HepG2 (cell line): ENCODE measurements around the gene ZNF341. TPM values are rescaled to one million over a fixed set of nuclear protein-coding genes. Genes with fewer than 3 reads are reported as not detected.

Experiments used
- AKAP8 ChIP-seq: sonication (generic); formaldehyde crosslinking; IDR thresholded peaks from 2 replicates; pipeline ENCODE4 v1.5.1; 2020; ENCODE audit warnings: mild to moderate bottlenecking, missing genetic modification reagents
- ATF3 ChIP-seq: sonication (generic); formaldehyde crosslinking; IDR thresholded peaks from 2 replicates; pipeline ENCODE4 v1.4.0; 2020; ENCODE audit warnings: missing genetic modification reagents
- ERF ChIP-seq: IDR thresholded peaks from 2 replicates; pipeline ENCODE4 v1.6.1; 2018; ENCODE audit warnings: missing biosample characterization, missing genetic modification reagents
- GPBP1L1 ChIP-seq: sonication (generic); formaldehyde crosslinking; IDR thresholded peaks from 2 replicates; pipeline ENCODE4 v1.5.0; 2020; ENCODE audit warnings: mild to moderate bottlenecking, missing genetic modification reagents
- MAX ChIP-seq: IDR thresholded peaks from 2 replicates; pipeline ENCODE4 v1.6.1; 2012; ENCODE audit warnings: inconsistent platforms
- MZF1 ChIP-seq: sonication (generic); formaldehyde crosslinking; IDR thresholded peaks from 2 replicates; pipeline ENCODE4 v1.8.1; 2023; ENCODE audit warnings: mild to moderate bottlenecking, missing genetic modification reagents, borderline replicate concordance
- NFE2L2 ChIP-seq: fragments of 150-350 bp; IDR thresholded peaks from 2 replicates; pipeline ENCODE4 v1.6.1; 2014; ENCODE audit warnings: low read length
- PAXIP1 ChIP-seq: sonication (generic); formaldehyde crosslinking; conservative IDR thresholded peaks from 2 replicates; pipeline ENCODE4 v1.4.0; 2020; ENCODE audit warnings: mild to moderate bottlenecking, missing genetic modification reagents, moderate library complexity
- REPIN1 ChIP-seq: sonication (generic); formaldehyde crosslinking; IDR thresholded peaks from 2 replicates; pipeline ENCODE4 v1.8.0; 2022; ENCODE audit warnings: missing genetic modification reagents, low read depth, mild to moderate bottlenecking, borderline replicate concordance
- SNAPC2 ChIP-seq: sonication (generic); formaldehyde crosslinking; IDR thresholded peaks from 2 replicates; pipeline ENCODE4 v1.8.1; 2022; ENCODE audit warnings: mild to moderate bottlenecking, missing genetic modification reagents
- SRSF1 ChIP-seq: fragments of 200-400 bp; formaldehyde crosslinking; optimal IDR thresholded peaks from 2 replicates; pipeline ENCODE3; 2017; ENCODE audit warnings: mild to moderate bottlenecking, low read depth, low read length, moderate library complexity
- TAF1 ChIP-seq: sonication (generic); formaldehyde crosslinking; IDR thresholded peaks from 2 replicates; pipeline ENCODE4 v1.4.0; 2020; ENCODE audit warnings: missing genetic modification reagents
- TEF ChIP-seq: sonication (generic); formaldehyde crosslinking; IDR thresholded peaks from 2 replicates; pipeline ENCODE4 v1.5.0; 2020; ENCODE audit warnings: missing genetic modification reagents
- TGIF2 ChIP-seq: IDR thresholded peaks from 2 replicates; pipeline ENCODE4 v1.6.1; 2016; ENCODE audit warnings: control low read depth, missing compliant biosample characterization
- TP53 ChIP-seq: sonication (generic); formaldehyde crosslinking; conservative IDR thresholded peaks from 2 replicates; pipeline ENCODE4 v1.4.0; 2020; ENCODE audit warnings: missing genetic modification reagents
- TRAFD1 ChIP-seq: sonication (generic); formaldehyde crosslinking; IDR thresholded peaks from 2 replicates; pipeline ENCODE4 v1.5.1; 2020; ENCODE audit warnings: missing genetic modification reagents, mild to moderate bottlenecking, borderline replicate concordance
- ZNF124 ChIP-seq: sonication (generic); formaldehyde crosslinking; IDR thresholded peaks from 2 replicates; pipeline ENCODE4 v1.4.0; 2020; ENCODE audit warnings: missing genetic modification reagents
- ZNF24 ChIP-seq: fragments of 450-650 bp; IDR thresholded peaks from 2 replicates; pipeline ENCODE4 v1.6.1; 2017; ENCODE audit warnings: antibody characterized with exemption, mild to moderate bottlenecking
- ZNF761 ChIP-seq: sonication (generic); formaldehyde crosslinking; conservative IDR thresholded peaks from 2 replicates; pipeline ENCODE4 v1.4.0; 2020; ENCODE audit warnings: mild to moderate bottlenecking, missing genetic modification reagents
- ZNF800 ChIP-seq: sonication (generic); formaldehyde crosslinking; IDR thresholded peaks from 2 replicates; pipeline ENCODE4 v1.4.0; 2020; ENCODE audit warnings: missing genetic modification reagents
- ZSCAN20 ChIP-seq: sonication (generic); formaldehyde crosslinking; IDR thresholded peaks from 2 replicates; pipeline ENCODE4 v1.4.0; 2020; ENCODE audit warnings: missing genetic modification reagents, mild to moderate bottlenecking, borderline replicate concordance
- polyA plus RNA-seq, 8 experiments: library from polyadenylated mRNA; depleted of rRNA in 3 of 8; stranded (reverse) in 7 of 8; unstranded in 1 of 8; fragments of >200 nt; fragmentation: Illumina TruSeq in 4 of 8; extraction: Trizol in 4 of 8; gene quantifications; 2 replicates each; pipeline versions ENCODE4 v1.2.1 to v1.2.3, GENCODE V29; 2011 to 2016; ENCODE audit warnings: low read depth in 4 of 8, missing spikeins in 1 of 8, mixed read lengths in 1 of 8; ENCODE audit not compliant: insufficient read depth in 1 of 8
- total RNA-seq, 5 experiments: library from RNA; depleted of rRNA; stranded (reverse); fragments of >200 nt; fragmentation: Illumina TruSeq; extraction: Trizol; gene quantifications; 2 replicates each; pipeline ENCODE4 v1.2.3, GENCODE V29; 2016; ENCODE audit warnings: low read depth in 1 of 5

Gene ZNF341
- total and polyA plus RNA-seq, 2 of the 13 experiments (the other 11 are each of a cell fraction or from before 2014, with no cell fraction given) = 1.1 to 2.2 TPM

- TF ChIP-seq GPBP1L1 (CRISPR knock-in tag) (no peak), SRSF1 (no peak), NFE2L2 (no peak), ZNF761 (CRISPR knock-in tag) (0 out of 2 replicates have a peak, but pooled peaks have one; percentile 17), ZNF124 (peak; percentile 35; the same call in 1 of the 2 replicates), ZNF800 (CRISPR knock-in tag) (no peak), TAF1 (CRISPR knock-in tag) (no peak), TP53 (CRISPR knock-in tag) (no peak), AKAP8 (CRISPR knock-in tag) (no peak), MZF1 (no peak), ATF3 (CRISPR knock-in tag) (no peak), MAX (no peak), SNAPC2 (no peak), REPIN1 (0 out of 2 replicates have a peak, but pooled peaks have one; percentile 31), ZSCAN20 (no peak), ZNF24 (no peak), TGIF2 (CRISPR knock-in tag) (no peak), TEF (CRISPR knock-in tag) (no peak), PAXIP1 (CRISPR knock-in tag) (0 out of 2 replicates have a peak, but pooled peaks have one; percentile 3), TRAFD1 (CRISPR knock-in tag) (no peak), ERF (CRISPR knock-in tag) (no peak)
Observed at GRCh38 chr20:33826270-33826897, 94.6 kb downstream of the ZNF341 start (continued).
